ENCODE results near the gene CCDC12. TPM values are rescaled to one million over a fixed set of nuclear protein-coding genes. Genes with fewer than 3 reads are reported as not detected.

Gene CCDC12
- total and polyA plus RNA-seq, 2 of the 13 experiments (the other 11 are each of a cell fraction or from before 2014, with no cell fraction given), result 30.1 to 49.5 TPM

GRCh38 chr3:46946416-46946815 lies 30.1 kb downstream of the CCDC12 start (continued):
- no peak for TF ChIP-seq ELK4 (CRISPR knock-in tag; IDR thresholded peaks at IDR 0.05; ENCODE audit: borderline replicate concordance)
- no peak for TF ChIP-seq ZNF629 (CRISPR knock-in tag; conservative IDR thresholded peaks at IDR 0.05)
- TF ChIP-seq HMG20A (CRISPR knock-in tag; IDR thresholded peaks at IDR 0.05; ENCODE audit: borderline replicate concordance), result no peak

GRCh38 chr3:46944191-46944590 lies 32.4 kb downstream of the CCDC12 start:
- intact Hi-C loops (cut with micrococcal nuclease; ENCODE audit: unreplicated experiment) (loop anchor here (1.0 kb wide), 1 partner anchor 26 kb away; no protein-coding TSS in a partner anchor), in situ Hi-C loops (cut with HindIII; ENCODE audit: extremely low pct_ligation_motif_present, low pct_unique_long_range_greater_than_20kb) (no loop called here)
- Histone ChIP-seq H3K27me3 (ENCODE audit: control insufficient read depth in 1 of 2, insufficient read depth in 2 of 2, low read length in 2 of 2) (no peaks in the 10 kb centered on the region), H3K36me3 (replicated peaks in 1 of 2; ENCODE audit: control insufficient read depth in 1 of 2, insufficient read depth in 2 of 2, low read length in 2 of 2) (peaks cover 6 to 35% of the 10 kb centered on the region in 2 experiments; a peak in 4 of 5 replicates), H3K9ac (ENCODE audit: insufficient read depth, low read depth, low read length) (peak overlapping the region; percentile 59), H2AFZ (ENCODE audit: low read length) (no peak overlapping the region), H3K4me2 (ENCODE audit: low read depth, low read length) (peak overlapping the region; percentile 71), H3K4me3 (replicated peaks in 1 of 3; ENCODE audit: insufficient read depth in 1 of 3, low read depth in 2 of 3, low read length in 3 of 3) (peak overlapping the region in 1 of 3 experiments; percentile 27; a peak in 2 of 6 replicates), H3K4me1 (ENCODE audit: insufficient read depth, low read length) (peaks cover 100% of the 10 kb centered on the region), H3K9me3 (ENCODE audit: low read length) (no peaks in the 10 kb centered on the region), H3K79me2 (ENCODE audit: insufficient read depth, low read length) (peaks cover 75% of the 10 kb centered on the region), H4K20me1 (ENCODE audit: insufficient read depth, low read length) (peaks cover 32% of the 10 kb centered on the region), H3K27ac (ENCODE audit: extremely low read length, insufficient read depth, low read length) (peak overlapping the region; percentile 73)
- TF ChIP-seq NCOA1 (CRISPR knock-in tag; IDR thresholded peaks at IDR 0.05) (no peak), ZNF687 (CRISPR knock-in tag; IDR thresholded peaks at IDR 0.05) (peak; percentile 70), RBFOX2 (IDR thresholded peaks at IDR 0.05; ENCODE audit: low read depth, low read length) (0 out of 2 replicates have a peak, but pooled peaks have one; percentile 6), ARID2 (CRISPR knock-in tag; IDR thresholded peaks at IDR 0.05; ENCODE audit: borderline replicate concordance) (peak; percentile 56; the same call in 1 of the 2 replicates), FOXP1 (IDR thresholded peaks at IDR 0.05) (no peak), FOXP1 (CRISPR knock-in tag; IDR thresholded peaks at IDR 0.05) (no peak), ZNF605 (CRISPR knock-in tag; IDR thresholded peaks at IDR 0.05) (0 out of 2 replicates have a peak, but pooled peaks have one; percentile 33), KLF15 (CRISPR knock-in tag; IDR thresholded peaks at IDR 0.05; ENCODE audit: borderline replicate concordance) (no peak), SNRNP70 (IDR thresholded peaks at IDR 0.05; ENCODE audit: low read depth, low read length) (no peak), ELF3 (CRISPR knock-in tag; IDR thresholded peaks at IDR 0.05) (peak; percentile 3; the same call in 1 of the 2 replicates), MYC (CRISPR knock-in tag; IDR thresholded peaks at IDR 0.05; ENCODE audit: borderline replicate concordance) (0 out of 2 replicates have a peak, but pooled peaks have one; percentile 31), ZBTB37 (CRISPR knock-in tag; IDR thresholded peaks at IDR 0.05) (no peak), ZFX (CRISPR knock-in tag; IDR thresholded peaks at IDR 0.05; ENCODE audit: low read depth) (peak; percentile 14; the same call in 1 of the 2 replicates), EZH2 (conservative IDR thresholded peaks at IDR 0.05; ENCODE audit: low read depth, low read length) (no peak)
- WGBS (ENCODE audit: low lambda C conversion rate), result 19% methylated on average over 4 of the region's 8 CpGs
- ChIA-PET CTCF (ENCODE audit: low intra/inter-chr PET ratio, low total read pairs) (no interaction called here), POLR2A (interaction anchor here (1.1 to 2.1 kb wide), 7 partner anchors 9 to 38 kb away, joined by 4 to 16 read pairs (median 6); partner anchors contain the start of genes CCDC12 and NBEAL2)
- DNase-seq (ENCODE audit: low spot score) (peak; percentile 39), FAIRE-seq (no peak), ATAC-seq (peak; percentile 75)
- BruUV-seq (replicated peaks), result TSS peak; percentile 92
